ENCODE measurements around the gene TIMM10. TPM values are rescaled to one million over a fixed set of nuclear protein-coding genes. Genes with fewer than 3 reads are reported as not detected.

Gene TIMM10
- total and polyA plus RNA-seq, 8 donors = 21.7 to 41.0 (median 33.6) TPM

GRCh38 chr11:57481915-57482781 lies 48.4 kb downstream of the TIMM10 start:
- ATAC-seq = no peak
- Histone ChIP-seq H3K36me3 (peaks cover 0 to 29% of the 10 kb centered on the region in 2 donors), H3K4me1 (peaks cover 12 to 49% of the 10 kb centered on the region in 2 donors), H3K4me3 (no peak overlapping the region), H3K9me3 (no peaks in the 10 kb centered on the region), H3K27ac (no peak overlapping the region), H3K27me3 (peaks cover 5 to 38% of the 10 kb centered on the region in 2 donors)
- TF ChIP-seq, protein P1, sequence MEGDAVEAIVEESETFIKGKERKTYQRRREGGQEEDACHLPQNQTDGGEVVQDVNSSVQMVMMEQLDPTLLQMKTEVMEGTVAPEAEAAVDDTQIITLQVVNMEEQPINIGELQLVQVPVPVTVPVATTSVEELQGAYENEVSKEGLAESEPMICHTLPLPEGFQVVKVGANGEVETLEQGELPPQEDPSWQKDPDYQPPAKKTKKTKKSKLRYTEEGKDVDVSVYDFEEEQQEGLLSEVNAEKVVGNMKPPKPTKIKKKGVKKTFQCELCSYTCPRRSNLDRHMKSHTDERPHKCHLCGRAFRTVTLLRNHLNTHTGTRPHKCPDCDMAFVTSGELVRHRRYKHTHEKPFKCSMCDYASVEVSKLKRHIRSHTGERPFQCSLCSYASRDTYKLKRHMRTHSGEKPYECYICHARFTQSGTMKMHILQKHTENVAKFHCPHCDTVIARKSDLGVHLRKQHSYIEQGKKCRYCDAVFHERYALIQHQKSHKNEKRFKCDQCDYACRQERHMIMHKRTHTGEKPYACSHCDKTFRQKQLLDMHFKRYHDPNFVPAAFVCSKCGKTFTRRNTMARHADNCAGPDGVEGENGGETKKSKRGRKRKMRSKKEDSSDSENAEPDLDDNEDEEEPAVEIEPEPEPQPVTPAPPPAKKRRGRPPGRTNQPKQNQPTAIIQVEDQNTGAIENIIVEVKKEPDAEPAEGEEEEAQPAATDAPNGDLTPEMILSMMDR (IDR thresholded peaks at IDR 0.05) = no peak
- peak in 1 of 4 donors; percentile 69 for DNase-seq
- intact Hi-C loops (cut with DNase I) = loop anchor here in 1 of 2 donors (5.0 kb wide), 1 partner anchor 135 kb away; no protein-coding TSS in a partner anchor

DNA sequence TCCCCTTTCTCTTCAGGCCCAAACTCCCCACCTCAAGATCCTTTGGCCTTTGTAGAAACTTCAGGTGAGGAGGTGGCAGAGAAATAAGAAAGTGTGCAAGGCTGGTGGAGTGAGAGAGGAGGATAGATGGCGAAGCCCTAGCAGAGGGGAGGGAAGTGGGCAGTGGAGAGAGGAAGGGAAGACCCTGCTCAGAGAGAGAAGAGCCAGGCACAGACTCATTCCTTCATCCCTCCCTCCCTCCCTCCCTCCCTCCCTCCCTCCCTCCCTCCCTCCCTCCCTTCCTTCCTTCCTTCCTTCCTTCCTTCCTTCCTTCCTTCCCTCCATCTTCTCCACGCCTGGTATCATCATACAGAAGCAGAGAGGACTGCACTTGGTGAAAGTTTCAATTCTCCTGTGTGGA lies 49.2 kb downstream of the TIMM10 start:
- ATAC-seq = no peak
- Histone ChIP-seq H3K27me3 (peaks cover 5 to 47% of the 10 kb centered on the region in 2 donors), H3K4me1 (peaks cover 15 to 58% of the 10 kb centered on the region in 2 donors), H3K4me3 (no peak overlapping the region), H3K36me3 (peaks cover 0 to 24% of the 10 kb centered on the region in 2 donors), H3K9me3 (no peaks in the 10 kb centered on the region), H3K27ac (no peak overlapping the region)
- DNase-seq = no peak
- intact Hi-C loops (cut with DNase I) = loop anchor here in 1 of 2 donors (5.0 kb wide), 1 partner anchor 134 kb away; no protein-coding TSS in a partner anchor
- TF ChIP-seq, protein P1 (IDR thresholded peaks at IDR 0.05) = no peak

DNA sequence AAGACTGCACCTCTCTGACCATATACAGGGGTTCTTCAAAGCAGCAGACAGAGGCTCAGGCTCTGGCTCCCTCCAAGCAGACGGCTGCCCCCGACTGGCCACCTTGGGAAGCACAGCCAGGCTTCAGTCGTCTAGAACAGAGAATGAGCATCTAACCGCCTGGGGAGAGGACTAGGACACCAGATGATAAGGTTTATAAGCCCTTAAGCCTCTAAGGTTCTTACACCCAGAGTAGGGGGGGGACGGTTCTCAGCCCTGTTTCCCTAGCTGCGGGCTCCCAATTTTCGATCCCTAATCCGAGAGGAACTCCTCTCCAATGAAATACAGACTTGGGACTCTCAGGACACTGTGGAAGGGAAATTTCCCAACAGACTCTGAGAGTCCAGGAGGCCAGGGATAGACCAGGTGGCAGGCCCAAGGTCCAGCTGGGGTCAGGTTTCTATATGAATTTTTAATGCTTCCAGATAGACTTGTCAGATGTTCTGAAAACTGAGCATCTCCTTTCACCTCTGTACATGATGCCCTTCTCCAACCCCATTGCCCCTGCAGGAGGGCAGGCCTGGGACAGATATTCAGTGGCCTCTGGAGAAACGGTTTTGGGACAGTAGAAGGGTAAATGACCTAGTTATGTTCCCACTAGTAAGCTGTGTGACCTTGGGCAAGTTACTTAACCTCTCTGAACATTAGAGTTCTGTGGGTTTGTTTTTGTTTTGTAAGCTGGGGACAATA lies 50.0 kb downstream of the TIMM10 start:
- Histone ChIP-seq H3K9me3 (no peaks in the 10 kb centered on the region), H3K4me1 (peaks cover 21 to 58% of the 10 kb centered on the region in 2 donors), H3K36me3 (peaks cover 0 to 17% of the 10 kb centered on the region in 2 donors), H3K4me3 (no peak overlapping the region), H3K27me3 (peaks cover 5 to 54% of the 10 kb centered on the region in 2 donors), H3K27ac (no peak overlapping the region)
- DNase-seq = peak in 2 of 4 donors; percentile 68 to 90
- intact Hi-C loops (cut with DNase I) = loop anchor here in 1 of 2 donors (5.0 kb wide), 1 partner anchor 133 kb away; no protein-coding TSS in a partner anchor
- TF ChIP-seq, protein P1 (IDR thresholded peaks at IDR 0.05) = peak; percentile 57 to 72
- peak; percentile 62 for ATAC-seq

- DNase-seq (no peak), ATAC-seq (no peak)
- Histone ChIP-seq H3K27me3 (peaks cover 5 to 59% of the 10 kb centered on the region in 2 donors), H3K4me3 (no peak overlapping the region), H3K27ac (no peak overlapping the region), H3K4me1 (peaks cover 22 to 58% of the 10 kb centered on the region in 2 donors), H3K36me3 (peaks cover 0 to 11% of the 10 kb centered on the region in 2 donors), H3K9me3 (no peaks in the 10 kb centered on the region)
- intact Hi-C loops (cut with DNase I) = loop anchor here in 1 of 2 donors (5.0 kb wide), 1 partner anchor 133 kb away; no protein-coding TSS in a partner anchor
- TF ChIP-seq, protein P1 (IDR thresholded peaks at IDR 0.05) = no peak
Measured at GRCh38 chr11:57479911-57480310, 50.6 kb downstream of the TIMM10 start.
